Left lobe of liver (tissue), 2 donors: Measurements from ENCODE around the gene ADIPOQ. TPM values are rescaled to one million over a fixed set of nuclear protein-coding genes. Genes with fewer than 3 reads are reported as not detected.
"Not testable (repeated sequence)": the region's sequence is repeated elsewhere in the genome, so short reads cannot be mapped to it uniquely, and the experiment has no call there.

Experiments used
- ATAC-seq: fragments of 200-7000 bp; cut with Tn5 transposase; one replicate; pipeline ENCODE4 v1.9.1; 2020; ENCODE audit warnings: mild to moderate bottlenecking, moderate library complexity
- DNase-seq: peaks from one replicate; pipeline ENCODE4 v3.0.0-alpha.2; 2020; ENCODE audit warnings: low spot score
- total RNA-seq: library from RNA; stranded (reverse); gene quantifications from one replicate; pipeline ENCODE4 v1.2.1, GENCODE V29; 2021
- donor health status: DM: no; HTN: no; CAD: no; lungs with moderate emphysema.
- donor health status: DM: no; HTN: yes; CAD: no.

Gene ADIPOQ
- total RNA-seq, 1 donor from 2014 or later, result not detected

DNA sequence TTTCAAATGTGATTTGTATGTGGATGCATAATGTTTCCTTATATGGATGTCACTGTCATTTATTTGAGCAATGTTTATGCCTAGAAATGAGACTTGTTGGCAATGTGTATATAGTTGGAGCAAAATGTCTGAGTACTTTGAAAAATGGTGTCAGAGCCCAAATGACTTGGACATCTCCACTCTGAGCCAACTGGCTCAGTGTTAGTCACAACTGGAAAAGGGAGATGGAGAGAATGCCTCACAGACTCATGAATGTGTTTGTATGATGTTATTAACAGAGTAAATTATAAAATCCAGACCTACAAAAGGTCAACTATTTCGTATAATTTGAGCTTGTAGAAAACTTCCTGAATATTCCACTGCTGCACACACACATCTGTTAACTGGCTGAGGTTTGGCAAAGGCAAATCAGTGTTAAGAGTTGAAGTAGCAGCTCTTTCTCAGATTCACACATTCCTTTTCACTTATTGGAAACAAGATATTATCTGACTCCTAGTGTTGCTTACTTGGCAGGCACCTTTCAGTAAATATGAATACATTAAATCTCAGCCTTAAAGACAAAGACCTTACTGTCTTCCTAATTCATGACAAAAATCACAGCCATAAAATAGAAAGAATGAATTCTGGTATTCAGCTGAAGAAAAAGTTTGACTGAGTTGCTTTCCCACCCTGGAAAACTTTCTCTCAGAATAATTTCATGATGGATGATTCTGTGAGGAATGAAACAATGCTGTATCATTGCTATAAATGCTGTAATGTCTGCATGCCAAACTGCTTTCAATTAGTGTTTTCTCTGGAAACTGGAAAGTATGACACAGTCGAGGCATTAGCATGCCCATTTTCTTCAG lies 27.0 kb downstream of the ADIPOQ start:
- ATAC-seq (no peak), DNase-seq (no peak)

DNA sequence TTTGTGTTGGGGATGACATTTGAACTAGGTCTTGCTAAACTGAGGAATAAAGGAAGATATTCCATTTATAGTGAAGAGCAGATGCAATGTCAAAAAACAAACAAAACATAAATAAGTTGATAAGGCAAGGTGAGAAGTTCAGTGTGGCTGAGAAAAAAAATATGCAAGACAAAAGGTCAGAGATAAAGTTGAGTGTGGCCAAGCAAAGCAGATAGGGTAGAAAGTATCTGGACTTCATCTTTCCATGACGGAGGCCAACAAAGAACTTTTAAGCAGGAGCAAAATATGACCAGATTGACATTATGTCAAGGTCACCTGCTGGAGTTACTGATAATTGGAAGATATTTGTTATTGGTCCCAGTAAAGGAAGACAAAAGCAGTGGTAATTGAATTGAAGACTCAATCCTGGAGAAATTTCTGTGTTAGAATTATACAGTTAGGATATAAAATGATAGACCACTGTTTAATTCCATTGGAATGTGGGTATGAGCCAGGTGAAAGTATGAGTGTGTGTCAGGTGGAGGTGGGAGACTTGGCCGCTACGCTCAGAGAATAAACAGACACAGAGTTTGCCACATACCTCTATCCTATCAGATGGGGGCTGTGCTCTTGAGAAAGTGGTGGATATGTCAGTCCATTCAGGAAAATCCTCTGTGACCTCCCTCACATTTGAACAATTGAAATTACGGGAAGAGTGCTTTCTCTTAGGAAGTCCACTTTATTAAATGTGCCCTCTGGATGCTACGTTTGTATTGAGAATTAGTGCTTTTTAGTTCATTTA lies 28.1 kb downstream of the ADIPOQ start:
- DNase-seq, result no peak
- ATAC-seq, result no peak

DNA sequence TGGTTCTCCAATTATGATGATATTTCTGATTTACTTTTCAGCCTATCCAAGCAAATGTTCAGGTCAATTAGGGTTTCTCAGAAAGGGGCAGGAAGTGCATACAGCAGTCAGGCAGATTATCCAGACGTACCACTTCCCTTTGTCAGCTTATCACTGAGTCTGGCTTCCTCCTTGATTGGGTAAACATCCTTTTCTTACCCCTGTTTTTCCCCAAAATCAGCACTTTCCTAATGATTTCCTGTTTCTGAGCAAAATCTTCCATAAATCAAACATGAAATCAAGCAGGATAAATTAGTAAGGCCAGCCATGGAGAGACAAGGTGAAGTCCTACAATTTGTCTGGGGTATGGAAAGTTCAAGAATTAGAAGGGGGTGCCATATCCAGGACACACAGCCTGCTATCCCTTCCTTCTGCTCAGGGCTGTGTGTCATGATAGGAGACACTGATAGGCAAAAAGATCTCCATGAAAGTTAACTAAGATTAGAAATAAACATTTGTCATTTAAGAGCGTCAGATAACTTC lies 29.0 kb downstream of the ADIPOQ start:
- ATAC-seq (peak; percentile 63), DNase-seq (no peak)

DNA sequence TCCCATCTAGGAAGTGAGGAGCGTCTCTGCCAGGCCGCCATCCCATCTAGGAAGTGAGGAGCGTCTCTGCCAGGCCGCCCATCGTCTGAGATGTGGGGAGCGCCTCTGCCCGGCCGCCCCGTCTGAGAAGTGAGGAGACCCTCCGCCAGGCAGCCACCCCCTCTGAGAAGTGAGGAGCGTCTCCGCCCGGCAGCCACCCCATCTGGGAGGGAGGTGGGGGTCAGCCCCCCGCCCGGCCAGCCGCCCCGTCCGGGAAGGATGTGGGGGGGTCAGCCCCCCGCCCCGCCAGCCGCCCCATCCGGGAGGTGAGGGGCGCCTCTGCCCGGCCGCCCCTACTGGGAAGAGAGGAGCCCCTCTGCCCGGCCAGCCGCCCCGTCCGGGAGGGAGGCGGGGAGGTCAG lies 31.3 kb downstream of the ADIPOQ start:
- not testable (repeated sequence) for ATAC-seq, DNase-seq

DNA sequence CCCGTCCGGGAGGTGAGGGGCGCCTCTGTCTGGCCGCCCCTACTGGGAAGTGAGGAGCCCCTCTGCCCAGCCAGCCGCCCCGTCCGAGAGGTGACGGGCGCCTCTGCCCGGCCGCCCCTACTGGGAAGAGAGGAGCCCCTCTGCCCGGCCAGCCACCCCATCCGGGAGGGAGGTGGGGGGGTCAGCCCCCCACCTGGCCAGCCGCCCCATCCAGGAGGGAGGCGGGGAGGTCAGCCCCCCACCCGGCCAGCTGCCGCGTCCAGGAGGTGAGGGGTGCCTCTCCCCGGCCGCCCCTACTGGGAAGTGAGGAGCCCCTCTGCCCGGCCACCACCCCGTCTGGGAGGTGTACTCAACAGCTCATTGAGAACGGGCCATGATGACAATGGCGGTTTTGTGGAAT lies 31.7 kb downstream of the ADIPOQ start:
- not testable (repeated sequence) for ATAC-seq, DNase-seq

DNA sequence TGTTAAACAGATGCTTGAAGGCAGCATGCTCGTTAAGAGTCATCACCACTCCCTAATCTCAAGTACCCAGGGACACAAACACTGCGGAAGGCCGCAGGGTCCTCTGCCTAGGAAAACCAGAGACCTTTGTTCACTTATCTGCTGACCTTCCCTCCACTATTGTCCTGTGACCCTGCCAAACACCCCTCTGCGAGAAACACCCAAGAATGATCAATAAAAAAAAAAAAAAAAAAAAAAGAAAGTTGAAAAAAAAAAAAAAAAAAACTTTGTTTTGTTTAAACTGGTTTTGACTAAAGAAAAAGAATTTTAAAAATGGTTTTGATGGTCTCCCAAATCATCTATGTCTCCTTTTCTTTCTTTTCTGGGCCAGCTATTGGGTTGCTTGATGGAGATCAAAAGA lies 32.3 kb downstream of the ADIPOQ start:
- not testable (repeated sequence) for DNase-seq, ATAC-seq

DNA sequence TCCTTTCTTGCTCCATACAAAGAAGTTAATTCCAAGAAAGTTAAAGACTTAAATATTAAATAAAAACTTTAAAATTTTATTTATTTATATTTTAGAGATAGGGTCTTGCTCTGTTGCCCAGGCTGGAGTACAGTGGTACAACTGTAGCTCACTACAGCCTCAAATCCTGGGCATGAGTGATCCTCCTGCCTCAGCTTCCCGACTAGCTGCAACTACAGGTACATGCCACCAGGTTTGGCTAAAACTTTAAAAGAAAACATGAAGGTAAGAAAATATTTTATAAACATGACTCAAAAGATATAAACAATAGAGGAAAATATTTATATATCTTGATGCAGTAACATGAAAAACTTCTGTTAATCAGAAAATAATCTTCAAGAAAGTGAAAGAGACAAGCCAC lies 33.2 kb downstream of the ADIPOQ start:
- no peak for ATAC-seq

DNA sequence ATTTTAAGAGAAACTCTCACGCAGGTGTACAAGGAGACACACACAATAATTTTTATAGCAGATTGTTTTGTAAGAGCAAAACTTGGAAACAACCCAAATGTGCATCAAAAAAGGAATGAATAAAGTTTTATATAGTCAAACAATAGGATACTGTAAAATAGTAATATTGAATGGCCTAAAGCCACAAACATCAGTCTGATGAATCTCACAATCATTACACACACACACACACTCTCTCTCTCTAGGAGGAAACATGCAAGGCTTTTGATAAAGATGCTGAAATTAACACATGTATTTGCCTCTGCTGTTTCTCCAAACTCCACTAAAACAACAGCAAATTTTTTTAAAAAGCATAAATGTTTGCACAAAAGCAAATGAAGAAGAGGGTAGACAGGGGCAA lies 37.3 kb downstream of the ADIPOQ start:
- DNase-seq, result no peak
- no peak for ATAC-seq

More for the DNA sequence above, 33.2 kb downstream of the ADIPOQ start:
- DNase-seq, result no peak

DNA sequence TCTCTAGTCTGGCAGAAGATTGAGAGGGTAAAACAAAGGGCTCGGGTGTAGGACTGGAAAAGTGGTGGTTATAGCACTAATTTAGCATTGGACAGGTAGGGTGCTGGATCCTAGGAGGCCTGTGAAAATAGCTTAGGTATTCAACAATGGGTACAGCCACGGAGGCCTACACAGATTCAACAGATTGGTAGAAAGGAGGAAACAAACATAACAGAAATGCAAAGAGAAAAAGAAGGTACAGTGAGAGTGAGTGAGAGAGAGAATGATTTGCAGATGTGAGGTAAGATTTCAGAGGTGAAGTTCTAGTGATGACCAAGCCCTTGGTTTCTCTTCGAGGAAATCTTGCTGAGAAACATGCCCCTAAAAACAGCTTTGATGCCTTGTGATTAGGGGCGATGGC lies 37.9 kb downstream of the ADIPOQ start:
- ATAC-seq, result no peak

DNA sequence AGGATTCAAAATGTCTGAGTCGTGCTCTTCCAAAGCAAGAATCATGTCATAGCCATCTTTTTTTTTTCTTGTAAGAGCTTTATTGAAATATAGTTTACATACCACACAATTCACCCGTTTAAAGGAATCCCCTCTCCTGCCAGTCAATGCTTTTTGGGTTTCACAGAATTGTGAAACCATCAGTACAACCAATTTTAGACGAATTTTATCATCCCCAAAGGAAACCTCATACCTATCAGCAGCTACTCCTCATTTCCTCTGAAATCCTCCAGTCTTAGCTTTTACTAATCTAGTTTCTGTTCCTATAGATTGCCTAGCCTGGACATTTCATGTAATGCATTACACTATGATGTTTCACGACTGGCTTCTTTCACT lies 39.6 kb downstream of the ADIPOQ start:
- no peak for ATAC-seq
- no peak for DNase-seq

More for the DNA sequence above, 37.9 kb downstream of the ADIPOQ start:
- no peak for DNase-seq

DNA sequence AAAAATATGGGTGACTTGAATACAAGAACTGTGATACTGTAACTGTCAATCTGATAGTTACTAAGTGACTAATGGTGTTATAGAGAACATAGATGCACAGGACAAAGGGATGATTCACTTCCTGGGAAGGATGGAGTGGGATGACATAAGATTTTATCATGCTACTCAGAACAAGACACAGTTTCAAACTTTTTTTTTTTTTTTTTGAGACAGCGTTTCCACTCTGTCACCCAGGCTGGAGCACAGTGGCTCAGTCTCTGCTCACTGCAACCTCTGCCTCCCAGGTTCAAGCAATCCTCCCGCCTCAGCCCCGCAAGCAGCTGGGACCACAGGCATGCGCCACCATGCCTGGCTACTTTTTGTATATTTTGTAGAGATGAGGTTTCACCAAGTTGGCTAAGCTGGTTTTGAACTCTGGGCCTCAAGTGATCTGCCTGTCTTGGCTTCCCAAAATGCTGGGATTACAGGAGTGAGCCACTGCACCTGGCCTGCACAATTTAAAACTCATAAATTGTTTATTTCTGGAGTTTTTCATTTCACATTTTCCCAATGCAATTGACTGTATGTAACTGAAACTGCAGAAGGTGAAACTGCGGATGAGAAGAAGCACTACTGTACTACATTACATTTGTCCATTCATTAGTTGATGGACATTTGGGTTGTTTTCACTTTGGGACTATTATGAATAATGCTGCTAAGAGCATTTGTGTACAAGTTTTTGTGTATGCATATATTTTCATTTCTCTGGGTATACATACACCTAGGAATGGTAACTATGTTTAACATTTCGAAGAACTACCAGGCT lies 40.6 kb downstream of the ADIPOQ start:
- ATAC-seq (no peak), DNase-seq (no peak)

DNA sequence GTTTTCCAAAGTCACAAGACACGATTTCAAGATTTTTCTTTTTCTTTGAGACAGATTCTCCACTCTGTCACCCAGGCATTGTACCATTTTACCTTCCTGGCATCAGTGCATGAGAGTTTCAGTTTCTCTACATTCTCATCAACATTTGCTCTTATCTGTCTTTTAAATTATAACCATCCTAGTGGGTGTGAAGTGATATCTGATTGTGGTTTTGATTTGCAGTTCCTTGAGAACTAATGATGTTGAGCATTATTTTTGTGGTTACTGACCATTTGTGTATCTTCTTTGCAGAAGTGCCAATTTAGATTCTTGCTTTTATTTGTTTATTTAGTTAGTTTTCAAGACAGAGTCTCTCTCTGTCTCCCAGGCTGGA lies 41.2 kb downstream of the ADIPOQ start:
- ATAC-seq (no peak), DNase-seq (no peak)

DNA sequence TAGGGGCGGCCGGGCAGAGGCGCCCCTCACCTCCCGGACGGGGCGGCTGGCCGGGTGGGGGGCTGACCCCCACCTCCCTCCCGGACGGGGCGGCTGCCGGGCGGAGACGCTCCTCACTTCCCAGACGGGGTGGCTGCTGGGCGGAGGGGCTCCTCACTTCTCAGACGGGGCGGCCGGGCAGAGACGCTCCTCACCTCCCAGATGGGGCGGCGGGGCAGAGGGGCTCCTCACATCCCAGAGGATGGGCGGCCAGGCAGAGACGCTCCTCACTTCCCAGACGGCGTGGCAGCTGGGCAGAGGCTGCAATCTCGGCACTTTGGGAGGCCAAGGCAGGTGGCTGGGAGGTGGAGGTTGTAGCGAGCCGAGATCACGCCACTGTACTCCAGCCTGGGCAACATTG lies 42.4 kb downstream of the ADIPOQ start:
- not testable (repeated sequence) for ATAC-seq, DNase-seq

DNA sequence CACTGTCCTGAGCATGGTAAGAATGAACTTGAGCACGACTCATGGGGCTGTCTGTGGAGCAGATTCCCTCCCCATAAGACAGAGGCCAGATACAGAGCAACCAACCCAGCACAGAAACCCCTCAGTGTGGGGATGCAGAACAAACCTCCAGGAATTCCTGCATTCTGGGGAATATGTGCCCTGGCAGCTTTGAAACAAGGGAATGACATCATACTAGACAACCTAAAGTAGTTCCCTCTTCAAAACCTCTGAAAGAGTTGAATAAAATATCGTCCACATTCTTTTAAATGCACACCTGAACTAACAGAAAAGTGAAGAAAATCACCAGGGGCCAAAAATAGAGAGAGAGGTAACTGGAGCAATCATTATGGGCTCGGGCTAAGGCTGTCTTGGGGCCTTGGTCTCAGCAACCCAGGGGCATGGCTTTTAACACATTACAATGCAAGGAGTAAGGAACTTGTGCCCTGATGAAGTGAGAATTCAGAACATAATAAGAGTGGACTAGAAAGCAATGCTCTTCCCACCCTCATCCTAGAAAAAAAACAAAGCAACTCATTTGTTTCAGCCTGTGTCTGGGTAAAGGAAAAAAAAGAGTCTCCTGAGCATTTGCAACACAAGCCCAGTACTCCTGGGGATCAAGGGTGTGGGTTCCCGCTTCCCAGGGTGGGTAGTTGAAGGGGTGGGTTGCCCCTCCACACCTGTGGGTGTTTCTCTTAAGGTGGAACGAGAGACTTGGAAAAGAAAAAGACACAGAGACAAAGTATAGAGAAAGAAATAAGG lies 43.9 kb downstream of the ADIPOQ start:
- ATAC-seq, result no peak
- no peak for DNase-seq

DNA sequence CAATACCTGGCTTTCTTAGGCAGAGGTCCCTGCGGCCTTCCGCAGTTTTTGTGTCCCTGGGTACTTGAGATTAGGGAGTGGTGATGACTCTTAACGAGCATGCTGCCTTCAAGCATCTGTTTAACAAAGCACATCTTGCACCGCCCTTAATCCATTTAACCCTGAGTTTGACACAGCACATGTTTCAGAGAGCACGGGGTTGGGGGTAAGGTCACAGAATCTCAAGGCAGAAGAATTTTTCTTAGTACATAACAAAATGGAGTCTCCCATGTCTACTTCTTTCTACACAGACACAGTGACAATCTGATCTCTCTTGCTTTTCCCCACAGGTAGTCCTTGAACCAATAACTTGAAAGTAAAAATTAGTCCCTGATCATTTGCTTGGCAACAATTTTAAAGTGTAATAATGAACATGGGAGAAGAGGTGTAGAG lies 45.0 kb downstream of the ADIPOQ start:
- not testable (repeated sequence) for DNase-seq

DNA sequence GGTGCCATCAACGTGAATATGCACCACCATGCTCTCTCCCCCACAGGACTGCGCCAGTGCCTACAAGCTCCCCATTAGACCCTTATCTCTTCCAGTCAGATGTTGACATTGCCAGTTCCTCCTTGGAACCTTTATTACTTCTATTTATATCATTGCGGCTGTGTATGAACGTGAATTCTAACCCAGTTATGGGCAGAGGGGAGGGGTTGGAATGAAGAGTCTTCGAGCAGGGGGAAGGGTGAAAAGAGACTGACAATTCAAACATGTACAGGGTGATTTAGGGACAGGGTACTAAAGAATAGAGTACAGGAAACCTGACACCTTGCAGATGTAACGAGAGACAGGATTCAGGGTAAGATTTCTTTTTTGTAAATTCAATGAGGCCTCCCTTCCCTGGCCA lies 46.1 kb downstream of the ADIPOQ start:
- no peak for DNase-seq

More for the DNA sequence above, 45.0 kb downstream of the ADIPOQ start:
- not testable (repeated sequence) for ATAC-seq

DNA sequence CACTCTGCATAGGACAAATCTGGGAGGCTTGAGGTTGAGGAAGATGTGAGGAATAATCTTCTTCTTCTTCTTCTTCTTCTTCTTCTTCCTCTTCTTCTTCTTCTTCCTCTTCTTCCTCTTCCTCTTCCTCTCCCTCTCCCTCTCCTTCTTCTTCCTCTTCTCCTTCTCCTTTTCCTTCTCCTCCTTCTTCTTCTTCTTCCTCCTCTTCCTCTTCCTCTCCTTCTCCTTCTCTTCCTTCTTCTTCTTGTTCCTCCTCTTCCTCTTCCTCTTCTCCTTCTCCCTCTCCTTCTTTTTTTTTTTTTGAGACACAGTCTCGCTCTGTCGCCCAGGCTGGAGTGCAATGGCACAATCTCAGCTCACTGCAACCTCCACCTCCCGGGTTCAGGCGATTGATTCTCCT lies 47.2 kb downstream of the ADIPOQ start:
- not testable (repeated sequence) for DNase-seq, ATAC-seq

More for the DNA sequence above, 46.1 kb downstream of the ADIPOQ start:
- no peak for ATAC-seq

DNA sequence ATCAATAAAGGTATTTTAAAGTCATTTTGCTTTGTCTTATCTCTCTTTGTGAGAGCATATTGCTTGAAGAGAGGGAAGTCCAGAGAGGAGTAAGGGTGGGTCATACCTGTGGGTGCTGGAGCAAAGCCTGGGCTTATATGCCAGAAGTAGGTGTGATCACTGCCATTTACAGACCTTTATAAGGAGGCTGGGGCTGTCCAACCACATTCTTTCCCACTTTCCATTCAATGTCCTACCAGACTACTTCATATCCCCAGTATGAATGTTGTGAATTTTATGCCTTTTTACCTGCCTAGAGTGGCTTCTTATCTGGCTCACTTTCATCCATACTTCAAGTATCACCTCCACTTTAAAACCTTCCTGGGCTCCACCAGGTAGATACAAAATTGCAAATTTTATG lies 48.4 kb downstream of the ADIPOQ start:
- ATAC-seq (no peak), DNase-seq (no peak)

DNA sequence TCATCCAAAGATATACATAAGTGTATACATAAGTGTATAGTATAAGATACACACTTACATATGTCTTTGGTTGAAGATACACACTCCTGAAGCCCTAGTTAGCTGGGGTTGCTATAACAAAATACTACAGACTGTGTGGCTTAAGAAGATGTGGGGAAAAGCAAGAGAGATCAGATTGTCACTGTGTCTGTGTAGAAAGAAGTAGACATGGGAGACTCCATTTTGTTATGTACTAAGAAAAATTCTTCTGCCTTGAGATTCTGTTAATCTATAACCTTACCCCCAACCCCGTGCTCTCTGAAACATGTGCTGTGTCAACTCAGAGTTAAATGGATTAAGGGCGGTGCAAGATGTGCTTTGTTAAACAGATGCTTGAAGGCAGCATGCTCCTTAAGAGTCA lies 50.6 kb downstream of the ADIPOQ start:
- not testable (repeated sequence) for ATAC-seq, DNase-seq

DNA sequence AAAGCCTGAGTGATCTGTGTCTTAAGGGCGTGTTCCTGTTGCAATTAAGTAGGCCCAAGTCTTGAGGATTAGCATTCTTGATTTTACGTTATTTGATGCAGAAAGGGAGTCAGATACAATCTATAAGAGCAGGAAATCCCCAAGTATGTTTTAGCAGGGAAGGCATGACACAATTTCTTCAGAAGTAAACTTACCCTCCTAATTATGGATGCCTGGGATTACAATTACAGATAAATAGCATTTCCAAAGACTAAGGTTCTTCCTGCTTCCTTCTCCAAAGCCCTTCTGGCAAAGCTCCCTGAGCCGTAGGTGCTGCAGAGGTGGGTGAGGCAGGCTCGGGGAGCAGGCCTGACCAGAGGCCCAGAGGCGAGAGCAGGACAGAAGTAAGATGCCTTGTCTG lies 52.9 kb downstream of the ADIPOQ start:
- no peak for DNase-seq
- ATAC-seq, result no peak
